HG02623 (cell line): ENCODE results near the gene PARP15.
"Not testable (repeated sequence)": the region's sequence is repeated elsewhere in the genome, so short reads cannot be mapped to it uniquely, and the experiment has no call there.

Experiments used
- ATAC-seq: cut with Tn5 transposase; IDR thresholded peaks from one replicate; pipeline ENCODE4 v1.9.1; 2021; ENCODE audit warnings: moderate library complexity; ENCODE audit not compliant: unreplicated experiment

Gene PARP15

DNA sequence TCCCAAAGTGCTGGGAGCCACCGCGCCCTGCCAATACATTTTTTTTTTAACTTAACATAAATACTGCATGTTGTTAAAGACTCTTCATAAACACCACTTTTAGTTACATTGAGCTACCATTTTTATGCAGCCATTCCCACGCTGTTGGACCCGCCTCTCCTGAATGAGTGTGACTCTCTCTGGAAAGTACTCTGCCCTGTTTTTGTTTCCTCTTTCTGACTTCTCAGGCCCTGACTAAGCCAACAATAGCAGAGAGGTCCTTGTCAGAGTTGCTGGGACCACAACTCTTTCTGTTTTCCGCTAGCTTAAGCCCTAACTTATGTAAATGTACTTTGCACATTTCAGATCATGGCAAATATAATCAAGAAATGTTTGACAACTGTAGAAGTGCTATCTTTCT, 35.2 kb downstream of the PARP15 start:
- no peak for ATAC-seq

DNA sequence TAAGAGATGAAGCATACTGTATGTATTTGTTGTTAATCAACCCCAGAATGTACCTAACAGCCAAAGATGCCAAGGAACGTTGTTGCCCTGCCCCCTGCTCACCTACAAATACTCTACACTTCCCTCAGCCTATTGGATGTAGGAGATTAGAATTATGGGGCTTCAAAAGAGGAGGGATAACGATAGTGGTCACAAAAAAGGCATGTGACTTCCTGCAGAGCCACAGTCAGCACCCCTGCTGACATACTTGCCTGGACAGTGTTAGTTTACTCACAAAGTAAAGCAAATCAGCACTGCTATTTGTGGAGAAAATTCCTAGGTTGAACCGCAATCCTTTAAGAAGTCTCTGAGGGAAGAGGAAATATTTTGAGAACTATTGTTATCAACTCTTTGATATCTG, 37.9 kb downstream of the PARP15 start:
- ATAC-seq, result no peak

DNA sequence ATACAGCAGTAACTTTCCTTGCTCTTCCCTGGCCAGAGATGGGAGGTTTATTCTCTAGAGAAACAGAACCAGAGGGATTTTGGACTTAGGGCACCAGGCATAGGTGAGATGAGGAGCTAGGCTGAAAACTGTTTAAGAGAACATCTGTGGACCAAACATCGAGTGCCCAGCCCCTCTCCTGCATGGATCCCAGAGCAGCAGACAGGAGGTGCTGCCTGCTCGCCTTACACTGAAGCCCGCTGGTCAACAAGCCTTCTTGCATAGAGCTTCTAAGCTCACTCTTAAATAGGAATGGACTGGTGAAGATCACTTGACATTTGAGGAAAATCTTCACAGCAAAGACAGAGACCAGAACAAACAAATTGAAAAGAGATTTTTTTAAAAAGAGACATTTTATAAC, 41.2 kb downstream of the PARP15 start:
- ATAC-seq, result no peak

DNA sequence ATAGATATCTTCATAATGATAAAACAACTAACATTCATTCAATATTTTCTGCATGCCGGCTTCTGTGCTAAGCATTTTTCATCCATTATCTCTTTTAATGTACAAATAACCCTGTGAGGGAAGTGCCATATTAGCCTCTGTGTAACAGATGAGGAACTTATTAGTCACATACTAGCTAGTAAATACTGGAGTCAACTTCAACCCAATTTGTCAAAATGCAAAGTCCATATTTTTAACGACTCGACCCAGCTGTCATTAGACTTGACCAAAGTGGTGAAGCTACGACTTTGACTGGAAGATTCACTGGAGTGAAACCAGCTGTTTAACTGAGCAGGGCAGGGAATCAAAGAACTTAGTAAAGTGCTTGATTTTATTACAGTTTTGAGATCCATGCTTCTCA, 41.6 kb downstream of the PARP15 start:
- no peak for ATAC-seq

DNA sequence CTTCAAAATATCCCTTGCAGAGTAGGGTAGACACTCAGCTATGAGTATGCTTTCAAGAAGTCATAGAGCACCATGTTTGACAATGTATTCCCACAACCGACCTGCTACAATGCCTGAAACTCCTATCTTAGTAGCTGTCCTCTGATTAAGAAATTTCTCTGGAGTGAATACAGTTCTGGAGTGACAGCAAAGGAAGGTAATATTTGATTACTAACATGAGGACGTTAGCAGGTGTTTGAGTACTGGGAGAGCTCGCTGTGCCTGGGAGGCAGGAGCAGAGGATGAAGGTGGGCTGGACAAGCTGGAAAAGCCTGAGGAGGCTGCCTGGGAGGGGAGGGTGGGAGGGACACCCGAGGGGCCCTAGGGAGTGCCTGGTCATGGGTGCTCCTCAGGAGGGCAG, 42.9 kb downstream of the PARP15 start:
- no peak for ATAC-seq

DNA sequence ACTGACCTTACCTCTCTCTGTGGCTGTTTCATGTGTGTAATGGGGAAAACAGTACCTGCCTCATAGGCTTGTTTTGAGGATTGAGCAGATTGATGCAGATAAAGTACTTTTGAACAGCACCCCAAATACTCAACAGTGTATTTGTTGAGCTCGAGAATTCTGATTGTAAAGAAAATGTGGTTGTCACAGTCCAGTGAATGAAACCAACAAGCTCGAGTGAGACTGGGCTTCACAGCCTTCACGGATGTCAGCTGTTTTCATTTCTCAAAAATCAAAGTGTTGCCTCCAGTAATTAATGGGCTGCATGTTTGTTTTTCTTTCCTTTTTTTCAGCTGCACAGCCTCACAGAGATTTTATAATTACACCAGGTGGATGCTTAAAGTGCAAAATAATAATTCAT, 43.7 kb downstream of the PARP15 start:
- no peak for ATAC-seq

DNA sequence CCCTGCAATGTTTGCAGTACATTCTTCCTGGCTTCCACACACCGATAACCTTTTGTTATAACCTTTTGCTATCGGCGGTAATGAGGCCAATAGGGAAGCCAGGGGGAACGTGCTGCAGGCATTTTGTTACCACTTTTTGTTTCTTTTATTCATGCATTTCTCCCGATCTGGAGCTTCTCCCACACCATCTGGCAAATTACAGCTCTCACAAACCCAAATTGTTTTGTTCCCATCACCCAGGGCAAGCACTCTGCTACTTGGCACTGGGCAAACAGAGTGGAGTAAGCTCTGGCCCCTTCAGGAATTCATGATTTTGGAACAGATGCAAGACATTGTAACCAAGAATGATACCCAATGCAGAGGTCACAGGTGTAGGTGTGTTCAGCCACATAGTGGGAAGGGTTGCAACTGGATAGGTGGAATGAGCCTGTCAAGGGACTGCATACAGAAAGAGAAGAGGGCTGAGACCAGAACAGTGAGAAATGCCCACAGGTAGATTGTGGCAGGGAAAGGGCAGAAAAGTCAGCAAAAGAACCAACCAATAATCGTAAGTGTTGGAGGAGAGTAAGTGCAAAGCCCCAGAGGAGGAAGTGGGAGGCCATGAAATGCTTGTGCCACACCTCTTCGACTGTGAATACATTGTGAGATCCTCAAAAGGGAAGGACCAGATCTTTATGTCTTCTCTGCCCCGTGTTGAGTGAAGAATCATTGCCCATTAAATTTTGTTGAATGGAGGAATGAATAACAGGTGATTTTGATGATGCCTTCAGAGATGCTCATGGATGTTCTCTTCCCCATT, 45.8 kb downstream of the PARP15 start:
- no peak for ATAC-seq

DNA sequence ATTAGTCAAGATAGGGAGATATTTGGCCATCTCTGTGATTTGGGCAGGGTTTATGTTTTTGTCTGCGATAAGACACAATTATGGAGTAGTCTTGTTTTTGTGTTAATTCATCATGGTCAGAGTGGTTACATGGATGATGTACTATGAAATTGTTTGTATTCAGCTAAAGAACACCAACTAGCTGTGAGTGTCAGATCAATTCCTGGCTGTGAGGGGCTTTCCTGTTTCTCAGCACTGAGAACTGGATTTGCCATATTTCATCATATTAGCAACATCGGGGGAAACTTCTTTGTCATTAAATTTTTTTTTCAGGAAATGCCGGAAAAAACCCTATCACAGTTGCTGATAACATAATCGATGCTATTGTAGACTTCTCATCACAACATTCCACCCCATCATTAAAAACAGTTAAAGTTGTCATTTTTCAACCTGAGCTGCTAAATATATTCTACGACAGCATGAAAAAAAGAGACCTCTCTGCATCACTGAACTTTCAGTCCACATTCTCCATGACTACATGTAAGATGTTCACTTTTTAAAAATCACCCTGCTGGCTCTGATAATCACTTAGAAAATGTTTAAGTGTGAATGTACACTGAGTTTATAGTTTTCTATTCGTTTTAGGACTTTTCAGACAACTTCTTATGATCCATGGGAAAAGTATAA, 49.2 kb downstream of the PARP15 start:
- no peak for ATAC-seq

DNA sequence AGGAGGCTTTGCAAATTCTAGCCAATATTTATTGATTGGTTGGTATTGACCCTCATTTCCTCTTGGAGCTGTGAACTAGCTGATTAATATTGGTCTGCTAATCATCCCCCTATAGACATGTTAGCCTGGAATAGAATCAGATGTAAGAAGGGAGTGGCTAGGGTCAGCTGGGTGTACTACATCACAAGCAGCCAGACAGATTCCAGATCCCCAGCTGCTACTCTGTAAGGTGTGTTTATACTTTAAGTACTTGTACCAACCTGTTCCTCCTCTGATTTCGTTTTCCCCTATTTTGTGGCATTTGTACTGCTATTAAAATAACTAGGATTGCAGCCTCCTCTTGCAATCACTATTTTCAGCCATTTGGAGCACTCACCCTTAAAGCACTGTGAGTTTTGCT, 49.9 kb downstream of the PARP15 start:
- no peak for ATAC-seq

DNA sequence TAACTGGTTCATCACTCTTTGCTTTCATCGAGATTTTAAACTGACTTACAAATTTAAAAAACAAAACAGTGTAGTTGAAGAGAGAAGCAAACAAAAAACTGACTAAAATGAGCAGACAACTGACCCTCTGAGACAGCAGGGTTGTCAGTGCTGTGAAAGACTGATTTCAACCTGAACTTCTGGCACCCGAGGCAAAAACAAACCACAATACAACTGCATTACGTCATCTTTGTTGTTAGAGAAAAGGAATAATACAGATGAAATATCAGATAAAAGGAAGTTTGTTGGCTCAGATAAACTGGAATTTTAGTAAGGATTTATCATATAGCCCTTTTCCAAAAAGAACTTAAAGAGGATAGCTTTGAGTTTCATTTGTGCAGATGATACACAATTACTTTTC, 51.1 kb downstream of the PARP15 start:
- ATAC-seq, result no peak

DNA sequence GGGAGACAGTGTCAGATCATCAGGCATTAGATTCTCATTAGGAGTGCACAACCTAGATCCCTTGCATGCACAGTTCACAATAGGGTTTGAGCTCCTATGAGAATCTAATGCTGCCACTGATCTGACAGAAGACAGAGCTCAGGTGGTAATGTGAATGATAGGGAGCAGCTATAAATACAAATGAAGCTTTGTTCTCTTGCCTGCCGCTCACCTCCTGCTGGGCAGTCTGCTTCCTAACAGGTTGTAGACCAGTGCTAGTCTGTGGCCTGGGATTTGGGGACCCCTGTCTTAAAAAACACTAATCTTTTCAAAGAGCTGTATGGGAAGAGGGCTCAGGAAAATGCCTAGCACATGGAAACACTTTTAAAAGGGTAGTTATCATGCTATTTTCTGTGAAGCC, 52.3 kb downstream of the PARP15 start:
- ATAC-seq, result no peak

DNA sequence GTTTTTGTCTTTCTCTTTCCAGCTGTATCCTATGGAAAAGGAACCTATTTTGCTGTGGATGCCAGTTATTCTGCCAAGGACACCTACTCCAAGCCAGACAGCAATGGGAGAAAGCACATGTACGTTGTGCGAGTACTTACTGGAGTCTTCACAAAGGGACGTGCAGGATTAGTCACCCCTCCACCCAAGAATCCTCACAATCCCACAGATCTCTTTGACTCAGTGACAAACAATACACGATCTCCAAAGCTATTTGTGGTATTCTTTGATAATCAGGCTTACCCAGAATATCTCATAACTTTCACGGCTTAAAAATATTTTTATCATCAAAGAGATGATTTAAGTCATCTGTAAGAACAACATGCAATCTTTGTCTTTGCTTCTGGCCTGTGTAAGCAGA, 58.3 kb downstream of the PARP15 start:
- ATAC-seq, result no peak

DNA sequence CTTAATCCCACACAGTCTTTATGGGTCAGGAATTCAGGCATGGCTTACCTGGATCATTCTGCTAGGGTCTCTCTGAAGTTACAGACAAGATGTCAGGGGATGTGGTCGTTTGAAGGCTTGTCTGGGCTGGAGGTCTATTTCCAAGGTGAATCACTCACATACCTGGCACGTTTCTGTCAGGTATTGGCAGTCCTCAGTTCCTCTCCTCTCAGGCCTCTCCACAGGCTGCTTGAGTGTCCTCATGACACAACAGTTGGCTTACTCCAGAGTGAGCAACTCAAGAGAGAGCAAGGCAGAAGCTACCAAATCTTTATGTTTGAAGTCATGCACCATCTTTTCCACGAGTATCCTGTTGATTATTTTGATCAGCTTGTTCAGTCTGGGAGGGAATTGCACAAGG, 59.2 kb downstream of the PARP15 start:
- no peak for ATAC-seq

DNA sequence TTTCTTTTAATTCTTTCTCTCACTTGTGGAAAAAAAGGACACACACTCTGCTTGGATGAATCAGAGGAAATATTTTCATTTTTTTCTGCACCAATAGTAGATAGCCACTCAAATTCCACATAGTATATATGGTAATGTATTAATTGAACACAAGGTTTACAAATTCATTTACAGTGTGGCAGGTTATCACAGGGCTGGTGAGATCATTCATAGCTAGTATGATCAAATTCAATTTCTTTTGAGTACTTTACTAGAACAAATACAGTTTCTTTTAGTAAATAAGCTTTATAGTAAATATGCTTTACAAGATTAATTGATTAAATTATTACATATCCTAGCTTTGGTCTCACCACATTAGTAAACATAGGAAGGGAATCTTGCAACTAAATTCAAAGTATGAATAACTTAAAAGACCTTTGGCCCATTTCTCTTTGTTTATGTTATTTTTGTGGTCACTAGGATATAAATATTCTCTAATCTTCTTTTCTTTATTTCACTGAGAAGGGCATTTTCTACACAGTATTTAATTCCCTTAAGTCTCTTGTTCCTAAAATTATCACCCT, 63.1 kb downstream of the PARP15 start:
- no peak for ATAC-seq

DNA sequence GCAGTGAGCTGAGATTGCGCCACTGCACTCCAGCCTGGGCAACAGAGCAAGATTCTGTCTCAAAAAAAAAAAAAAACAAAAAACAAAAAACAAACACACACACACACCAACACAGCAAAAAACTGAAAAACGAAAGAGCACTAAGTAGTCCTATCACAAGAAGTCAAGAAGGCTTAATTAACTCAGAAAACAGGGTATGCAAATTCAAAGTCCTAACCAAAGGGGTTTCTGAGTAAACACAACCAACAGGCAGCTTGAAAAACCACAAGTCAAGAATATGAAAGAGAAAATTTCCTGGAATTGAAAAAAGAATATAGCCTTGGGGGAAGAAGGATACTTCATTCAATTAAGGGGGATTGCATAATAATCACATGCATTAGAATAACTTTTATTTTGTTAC, 65.5 kb downstream of the PARP15 start:
- peak; percentile 69 for ATAC-seq

DNA sequence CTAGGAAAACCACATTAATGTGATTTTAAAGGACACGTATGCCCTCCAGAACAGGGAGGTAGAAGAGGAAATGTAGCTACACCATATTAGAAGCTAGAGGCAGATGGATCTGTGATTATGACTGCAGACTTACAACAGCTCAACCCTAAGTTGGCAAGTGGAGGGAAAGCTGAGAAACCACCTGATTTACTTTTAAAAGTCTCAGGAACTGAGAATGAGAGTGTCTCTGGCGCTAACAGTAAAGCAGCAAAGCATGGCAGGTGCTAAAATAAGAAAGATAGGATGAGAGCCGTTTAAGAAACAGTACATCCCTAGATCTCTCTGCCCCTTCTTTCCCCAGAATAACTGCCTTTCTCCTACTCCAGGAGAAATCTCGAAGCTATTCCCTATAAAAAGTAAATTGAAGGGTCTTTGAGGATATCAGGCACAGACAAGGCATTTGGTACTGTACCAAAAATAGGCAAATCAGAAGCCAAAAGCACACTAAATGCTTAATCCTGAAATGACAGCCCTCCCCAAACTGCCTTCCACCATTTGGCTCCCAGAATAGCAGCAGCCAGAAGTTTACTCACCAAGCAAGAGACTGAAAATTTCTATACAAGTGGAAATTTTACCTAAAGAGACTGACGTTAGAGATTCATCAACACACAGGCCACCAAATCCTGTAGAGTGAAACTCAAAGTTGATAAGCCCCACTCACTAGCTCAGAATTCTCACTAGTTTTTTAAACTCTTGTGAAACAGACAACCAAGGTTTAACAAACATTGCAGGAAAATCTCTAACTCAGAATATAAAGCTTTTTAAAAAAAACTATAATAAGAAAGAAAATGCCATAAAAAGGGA, 68.9 kb downstream of the PARP15 start:
- ATAC-seq, result peak; percentile 48

DNA sequence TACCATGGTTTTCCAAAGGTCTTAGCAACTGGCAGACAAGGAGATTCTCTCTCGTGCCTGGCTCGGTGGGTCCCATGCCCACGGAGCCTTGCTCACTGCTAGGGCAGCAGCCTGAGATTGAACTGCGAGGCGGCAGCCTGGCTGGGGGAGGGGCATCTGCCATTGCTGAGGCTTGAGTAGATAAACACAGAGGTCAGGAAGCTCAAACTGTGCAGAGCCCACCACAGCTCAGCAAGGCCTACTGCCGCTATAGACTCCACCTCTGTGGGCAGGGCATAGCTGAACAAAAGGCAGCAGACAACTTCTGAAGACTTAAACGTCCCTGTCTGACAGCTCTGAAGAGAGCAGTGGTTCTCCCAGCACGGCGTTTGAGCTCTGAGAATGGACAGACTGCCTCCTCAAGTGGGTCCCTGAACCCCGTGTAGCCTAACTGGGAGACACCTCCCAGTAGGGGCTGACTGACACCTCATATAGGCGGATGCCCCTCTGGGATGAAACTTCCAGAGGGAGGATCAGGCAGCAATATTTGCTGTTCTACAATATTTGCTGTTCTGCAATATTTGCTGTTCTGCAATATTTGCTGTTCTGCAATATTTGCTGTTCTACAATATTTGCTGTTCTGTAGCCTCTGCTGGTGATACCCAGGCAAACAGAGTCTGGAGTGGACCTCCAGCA, 73.9 kb downstream of the PARP15 start:
- ATAC-seq, result not testable (repeated sequence)

DNA sequence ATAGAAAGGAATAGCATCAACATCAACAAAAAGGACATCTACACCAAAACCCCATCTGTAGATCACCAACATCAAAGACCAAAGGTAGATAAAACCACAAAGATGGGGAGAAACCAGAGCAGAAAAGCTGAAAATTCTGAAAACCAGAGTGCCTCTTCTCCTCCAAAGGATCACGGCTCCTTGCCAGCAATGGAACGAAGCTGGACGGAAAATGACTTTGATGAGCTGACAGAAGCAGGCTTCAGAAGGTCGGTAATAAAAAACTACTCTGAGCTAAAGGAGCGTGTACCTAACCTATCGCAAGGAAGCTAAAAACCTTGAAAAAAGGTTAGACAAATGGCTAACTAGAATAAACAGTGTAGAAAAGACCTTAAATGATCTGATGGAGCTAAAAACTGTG, 74.5 kb downstream of the PARP15 start:
- not testable (repeated sequence) for ATAC-seq

DNA sequence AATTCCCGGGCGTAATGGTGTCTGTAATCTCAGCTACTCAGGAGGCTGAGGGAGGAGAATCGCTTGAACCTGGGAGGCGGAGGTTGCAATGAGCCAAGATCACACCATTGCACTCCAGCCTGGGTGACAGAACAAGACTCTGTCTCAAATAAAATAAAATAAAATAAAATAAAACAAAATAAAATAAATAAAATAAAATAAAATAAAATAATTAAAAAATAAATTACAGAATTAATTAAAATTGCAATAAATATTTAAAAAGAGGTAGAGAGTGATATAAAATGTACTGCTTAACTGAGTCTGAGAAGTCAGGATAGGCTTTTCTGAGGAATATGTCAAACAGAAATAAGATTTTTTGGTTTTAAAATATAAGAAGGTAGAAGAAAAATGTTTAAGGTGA, 80.9 kb downstream of the PARP15 start:
- ATAC-seq, result not testable (repeated sequence)

DNA sequence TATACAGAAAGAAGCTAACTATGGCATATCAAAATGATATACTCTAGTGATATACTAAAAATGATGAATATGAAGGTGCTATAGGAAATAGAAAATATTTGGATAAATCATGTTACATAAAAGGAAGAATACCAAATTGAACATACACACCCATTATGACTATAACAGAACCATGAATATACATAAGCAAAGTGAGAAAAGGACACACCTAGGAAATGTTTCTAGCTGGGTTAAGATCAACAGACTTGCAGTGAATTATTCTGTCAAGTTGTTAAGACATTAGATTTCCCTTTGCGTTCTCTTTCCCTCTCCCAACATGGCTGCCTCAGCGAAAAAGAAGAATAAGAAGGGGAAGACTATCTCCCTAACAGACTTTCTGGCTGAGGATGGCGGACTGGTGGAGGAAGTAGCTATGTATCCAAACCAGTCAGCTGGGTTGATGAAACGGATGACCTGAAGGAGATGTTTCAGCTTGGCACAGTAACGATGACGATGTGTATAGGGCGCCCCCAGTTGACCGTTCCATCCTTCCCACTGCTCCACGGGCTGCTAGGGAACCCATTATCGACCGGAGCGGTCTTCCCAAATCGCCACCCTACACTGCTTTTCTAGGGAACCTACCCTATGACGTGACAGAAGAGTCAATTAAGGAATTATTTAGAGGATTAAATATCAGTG, 83.0 kb downstream of the PARP15 start:
- ATAC-seq, result no peak
